GM18508 (cell line): ENCODE data around the gene TRPM2.

Experiments
- ATAC-seq: cut with Tn5 transposase; IDR thresholded peaks from one replicate; pipeline ENCODE4 v1.9.1; 2021; ENCODE audit warnings: moderate number of reproducible peaks; ENCODE audit not compliant: insufficient read depth, unreplicated experiment

The TRPM2 gene

DNA sequence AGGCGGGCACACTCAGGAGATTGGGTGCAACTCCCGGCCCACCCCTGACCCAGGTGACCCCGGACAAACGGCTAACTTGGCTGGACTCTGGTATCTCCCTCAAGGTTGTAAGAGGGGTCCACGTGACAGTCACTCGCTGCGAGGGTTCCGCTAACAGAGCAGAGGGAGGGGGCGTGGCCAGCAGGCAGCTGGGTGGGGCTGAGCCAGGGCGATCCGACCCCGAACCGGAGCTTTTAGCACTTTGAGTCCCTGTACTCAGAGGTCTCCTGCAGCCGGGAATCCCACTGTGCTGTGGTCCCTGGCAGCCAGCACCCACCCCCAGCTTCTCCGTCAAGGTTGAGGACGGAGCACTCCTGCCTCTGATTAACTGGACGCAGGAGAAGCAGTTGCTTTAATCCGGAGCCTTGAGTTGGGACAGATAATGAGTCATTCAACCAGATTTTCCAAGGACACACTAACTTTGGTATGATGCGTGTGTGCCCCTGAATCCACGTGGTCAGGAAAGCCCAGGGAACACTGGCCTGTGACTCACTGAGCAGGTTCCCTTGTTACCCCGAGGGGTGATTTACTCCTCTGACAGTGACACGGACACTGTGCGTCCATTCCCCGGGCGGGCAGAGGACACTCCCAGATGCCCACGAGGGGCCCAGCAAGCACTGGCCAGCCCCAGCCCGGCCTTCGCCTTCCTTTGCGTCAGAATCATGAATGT is 16.8 kb downstream of the TRPM2 start:
- no peak for ATAC-seq

DNA sequence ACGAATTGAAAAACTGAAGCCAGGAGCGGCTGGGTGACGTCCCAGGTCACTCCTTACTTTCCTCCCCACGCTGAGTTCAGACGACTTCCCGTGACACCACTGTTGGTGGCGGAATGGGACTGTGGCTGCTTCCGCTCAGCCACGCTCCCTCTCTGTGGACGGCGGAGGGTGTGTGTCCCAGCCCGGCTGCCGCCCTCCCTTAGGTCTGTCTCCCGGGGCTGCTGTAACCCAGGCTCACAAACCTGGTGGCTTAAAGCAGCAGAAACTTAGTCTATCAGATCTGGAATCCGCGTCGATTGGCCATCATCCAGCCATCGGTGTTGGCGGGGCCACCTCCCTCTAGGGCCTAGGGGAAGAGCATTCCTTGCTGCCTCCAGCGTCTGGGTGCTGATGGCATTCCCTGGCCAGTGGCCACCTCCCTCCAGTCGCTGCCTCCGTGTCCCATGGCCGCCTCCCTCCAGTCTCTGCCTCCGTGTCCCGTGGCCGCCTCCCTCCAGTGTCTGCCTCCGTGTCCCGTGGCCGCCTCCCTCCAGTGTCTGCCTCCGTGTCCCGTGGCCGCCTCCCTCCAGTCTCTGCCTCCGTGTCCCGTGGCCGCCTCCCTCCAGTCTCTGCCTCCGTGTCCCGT is 17.5 kb downstream of the TRPM2 start:
- ATAC-seq = no peak

GRCh38 chr21:44371596-44371995 is 18.2 kb downstream of the TRPM2 start:
- no peak for ATAC-seq

DNA sequence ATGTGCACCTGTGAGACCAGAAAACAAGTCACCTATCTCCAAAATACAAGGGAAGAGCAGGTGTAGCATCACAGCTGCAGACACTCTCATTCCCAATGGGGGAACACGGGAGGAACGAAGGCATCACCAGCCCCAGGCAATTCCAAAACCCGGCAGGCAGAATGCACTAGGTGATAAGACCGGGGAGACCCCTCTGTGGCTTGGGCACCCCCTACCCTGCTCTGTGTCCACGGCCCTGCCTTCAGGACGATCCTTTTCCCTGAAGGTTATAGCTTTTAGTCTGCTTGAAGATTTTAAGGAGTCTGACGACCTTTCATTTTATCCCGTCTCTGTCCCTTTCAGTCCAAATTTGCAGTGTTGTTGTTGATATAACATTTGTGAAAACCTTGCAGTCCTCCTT is 19.2 kb downstream of the TRPM2 start:
- ATAC-seq = no peak

- ATAC-seq = no peak
Measured at GRCh38 chr21:44374601-44375280, 21.3 kb downstream of the TRPM2 start.

GRCh38 chr21:44375281-44375651 is 21.8 kb downstream of the TRPM2 start:
- ATAC-seq = no peak

DNA sequence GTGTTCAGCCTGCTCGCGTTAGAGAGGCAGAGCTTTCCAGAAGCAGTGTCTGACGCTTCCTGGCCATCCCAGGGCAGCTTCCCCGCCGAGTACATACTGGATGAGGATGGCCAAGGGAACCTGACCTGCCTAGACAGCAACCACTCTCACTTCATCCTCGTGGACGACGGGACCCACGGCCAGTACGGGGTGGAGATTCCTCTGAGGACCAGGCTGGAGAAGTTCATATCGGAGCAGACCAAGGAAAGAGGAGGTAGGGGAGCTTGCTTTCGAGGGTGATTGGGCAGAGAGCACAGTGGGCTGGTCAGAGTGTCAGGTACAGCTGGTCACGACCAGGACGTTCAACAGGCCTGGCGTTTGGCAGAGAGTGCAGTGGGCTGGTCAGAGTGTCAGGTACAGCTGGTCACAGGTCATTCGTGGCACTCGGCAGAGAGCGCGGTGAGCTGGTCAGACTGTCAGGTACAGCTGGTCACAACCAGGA is 22.4 kb downstream of the TRPM2 start:
- ATAC-seq = no peak

DNA sequence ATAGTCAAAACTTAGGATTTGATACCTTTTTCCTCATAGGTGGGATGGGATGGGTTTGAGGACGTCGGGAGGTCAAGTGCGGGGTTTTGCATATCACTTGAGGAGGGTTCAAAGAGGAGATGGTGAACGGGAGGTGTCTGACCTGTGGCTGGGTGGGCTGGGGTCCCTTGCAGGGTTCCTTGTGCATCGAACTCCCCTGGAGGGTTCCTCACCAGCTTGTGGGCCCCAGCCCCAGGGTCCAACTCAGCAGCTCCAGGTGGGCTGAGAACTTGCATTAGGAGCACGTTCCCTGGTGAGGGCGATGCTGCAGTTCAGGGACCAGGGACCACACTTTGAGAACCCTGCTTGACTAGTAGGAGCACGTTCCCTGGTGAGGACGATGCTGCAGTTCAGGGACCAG is 23.2 kb downstream of the TRPM2 start:
- no peak for ATAC-seq

- ATAC-seq = no peak
Measured at GRCh38 chr21:44377201-44377921, 23.9 kb downstream of the TRPM2 start.

- ATAC-seq = no peak
Measured at GRCh38 chr21:44377922-44378645, 24.7 kb downstream of the TRPM2 start.

DNA sequence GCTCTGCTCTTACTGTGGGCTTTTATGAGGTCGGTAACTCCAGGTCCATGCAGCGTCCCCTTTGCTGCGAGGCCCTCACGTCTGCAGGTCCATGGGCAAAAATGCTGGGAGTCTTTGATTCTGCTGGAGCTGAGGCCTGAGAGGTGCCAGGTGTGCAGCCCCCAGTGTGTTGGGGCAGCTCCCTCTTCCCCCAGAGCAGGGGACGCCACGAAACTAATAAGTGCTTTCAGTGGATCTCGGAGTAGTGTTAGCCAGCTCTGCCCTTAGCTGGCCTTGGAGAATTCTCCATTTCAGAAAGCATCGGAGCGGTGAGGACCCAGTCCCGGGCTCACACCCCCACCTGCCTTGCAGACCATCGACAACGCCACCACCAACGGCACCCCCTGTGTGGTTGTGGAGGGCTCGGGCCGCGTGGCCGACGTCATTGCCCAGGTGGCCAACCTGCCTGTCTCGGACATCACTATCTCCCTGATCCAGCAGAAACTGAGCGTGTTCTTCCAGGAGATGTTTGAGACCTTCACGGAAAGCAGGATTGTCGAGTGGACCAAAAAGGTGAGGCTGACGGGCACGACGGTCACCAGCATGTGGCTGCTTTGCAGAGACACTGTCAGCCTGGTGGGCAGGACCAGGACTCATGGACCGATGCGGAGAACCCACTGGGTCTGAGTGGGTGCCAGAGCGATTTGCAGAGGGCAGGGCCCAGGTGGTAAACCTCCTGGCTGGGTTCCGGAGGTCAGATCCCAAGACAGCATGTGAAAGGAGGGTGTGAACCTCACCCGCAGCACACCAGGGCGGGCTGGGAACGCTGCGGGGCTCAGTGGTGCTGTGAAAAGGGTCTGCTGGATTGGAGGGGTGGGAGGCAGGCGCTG is 25.5 kb downstream of the TRPM2 start:
- ATAC-seq = no peak

DNA sequence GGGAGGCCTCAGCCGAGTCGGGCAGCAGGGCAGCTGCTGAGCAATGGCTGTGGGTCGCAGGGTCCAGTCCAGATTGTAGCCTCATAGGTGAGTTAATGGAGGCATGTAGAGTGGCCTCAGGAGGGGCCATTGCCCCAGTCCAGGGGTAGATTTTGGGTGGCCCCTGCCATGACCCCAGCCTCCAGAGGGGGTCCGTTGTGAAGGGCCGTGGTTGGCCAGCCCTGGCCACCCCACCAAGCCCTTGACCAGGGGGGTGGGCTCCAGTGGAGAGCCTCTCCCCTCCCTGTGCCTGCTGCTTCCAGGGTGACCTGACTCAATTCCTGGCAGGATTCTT is 26.1 kb downstream of the TRPM2 start:
- no peak for ATAC-seq

- no peak for ATAC-seq
Measured at GRCh38 chr21:44379991-44380865, 26.8 kb downstream of the TRPM2 start.

DNA sequence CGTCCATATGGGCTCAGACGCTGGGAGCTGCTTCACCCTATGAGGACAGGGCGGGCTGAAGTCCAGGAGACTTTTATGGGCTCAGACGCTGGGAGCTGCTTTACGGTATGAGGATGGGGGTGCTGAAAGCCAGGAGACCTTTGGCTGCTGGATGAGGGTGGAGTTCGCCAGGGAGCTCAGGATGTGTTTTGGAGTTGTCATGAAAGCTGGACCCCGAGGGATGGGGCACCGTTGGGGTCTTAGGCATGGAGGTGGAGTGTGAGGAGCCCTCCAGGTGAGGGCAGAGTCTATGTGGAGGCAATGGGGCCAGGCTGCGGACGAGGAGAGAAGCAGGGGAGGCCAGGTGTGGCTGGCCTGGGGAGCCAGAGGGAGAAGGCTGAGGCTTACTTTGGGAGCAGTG is 27.5 kb downstream of the TRPM2 start:
- no peak for ATAC-seq

- ATAC-seq = no peak
Measured at GRCh38 chr21:44381874-44382273, 28.5 kb downstream of the TRPM2 start.

- ATAC-seq = no peak
Measured at GRCh38 chr21:44382536-44382935, 29.1 kb downstream of the TRPM2 start.

DNA sequence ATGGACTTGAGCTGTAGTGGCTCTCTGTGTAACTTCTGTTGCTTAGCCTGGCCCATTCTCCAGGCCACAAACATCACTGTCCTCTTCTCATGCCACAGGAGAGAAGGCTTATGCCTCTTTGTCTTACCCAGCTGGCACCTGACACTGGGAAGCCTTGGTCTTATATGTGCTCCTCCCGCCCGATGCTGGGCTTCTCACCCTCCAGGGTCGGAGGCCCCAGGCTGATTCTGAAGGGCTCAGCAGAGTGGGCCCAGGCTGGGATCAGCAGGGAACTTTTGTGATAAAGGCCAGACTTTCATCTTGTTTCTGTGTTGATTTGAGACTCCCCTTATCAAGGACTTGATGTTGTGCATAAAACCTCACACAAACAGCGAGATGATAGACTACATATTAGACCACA is 29.8 kb downstream of the TRPM2 start:
- no peak for ATAC-seq

GRCh38 chr21:44384968-44385367 is 31.5 kb downstream of the TRPM2 start:
- no peak for ATAC-seq

- no peak for ATAC-seq
Measured at GRCh38 chr21:44389335-44389734, 35.9 kb downstream of the TRPM2 start.
